22Rv1 (cell line): ENCODE results near the gene SH2B3.

Source experiments
- CTCF ChIP-seq: fragments of 450-650 bp; IDR thresholded peaks from 2 replicates; pipeline ENCODE4 v1.5.1; 2017; ENCODE audit warnings: mild to moderate bottlenecking
- ZFX ChIP-seq: fragments of 450-650 bp; IDR thresholded peaks from 2 replicates; pipeline ENCODE4 v1.6.1; 2017; ENCODE audit warnings: antibody characterized with exemption, borderline replicate concordance

GRCh38 chr12:111407377-111408115 is 1.8 kb downstream of the SH2B3 start:
- TF ChIP-seq CTCF, result no peak
- TF ChIP-seq ZFX, result no peak
